Iris pigment epithelial cell (primary cell): Measurements from ENCODE around the gene TCF4.

Experiments used
- DNase-seq: peaks from one replicate; pipeline ENCODE4 v3.0.0-alpha.2; 2011; ENCODE audit warnings: low read depth

Gene TCF4

GRCh38 chr18:55546851-55547704, 40.9 kb downstream of the TCF4 start:
- DNase-seq: peak; percentile 78

DNA sequence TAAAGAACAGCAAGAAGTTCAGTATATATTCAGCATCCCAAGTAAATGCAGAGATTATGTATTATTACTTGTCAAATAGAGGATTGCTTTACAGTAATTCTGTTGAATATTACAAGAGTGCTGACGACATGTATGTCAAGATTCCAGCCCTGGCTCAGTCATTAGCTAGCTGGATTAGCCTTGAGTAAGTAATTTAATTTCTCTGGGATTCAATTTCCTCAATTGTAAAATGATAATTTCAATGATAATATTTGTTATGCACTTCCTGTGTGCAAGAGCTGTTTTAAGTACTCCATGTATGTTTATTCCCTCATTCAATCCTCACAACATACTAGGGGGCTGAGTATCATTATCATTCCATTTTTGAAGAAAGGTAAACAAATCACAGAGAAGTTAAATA, 44.0 kb downstream of the TCF4 start:
- no peak for DNase-seq

DNA sequence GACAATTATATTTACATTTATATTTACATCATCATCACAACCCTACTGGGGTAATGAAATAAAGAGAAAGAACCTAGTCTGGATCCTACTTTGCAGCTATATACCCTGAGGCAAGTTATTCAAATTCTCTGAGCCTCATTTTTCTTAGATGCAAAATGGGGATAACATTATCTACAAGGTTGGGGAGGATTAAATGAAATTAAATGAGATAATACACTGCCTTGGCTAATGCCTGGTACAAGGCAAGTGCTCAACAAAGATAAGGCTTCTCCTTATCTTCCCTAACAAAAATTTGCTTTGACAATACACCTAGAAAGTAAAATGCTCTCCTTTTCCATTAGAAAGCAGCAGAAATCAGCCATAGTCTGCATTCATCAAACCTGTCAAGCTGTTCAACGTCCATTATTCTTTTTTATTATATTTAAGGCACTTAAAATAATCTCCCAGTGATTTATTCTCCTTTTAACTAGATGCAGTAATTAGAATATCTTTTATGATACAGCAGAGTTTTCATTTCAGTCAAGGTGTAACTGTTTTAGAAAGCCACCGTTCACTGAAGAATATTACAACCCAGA, 44.8 kb downstream of the TCF4 start:
- no peak for DNase-seq

- no peak for DNase-seq
Measured at GRCh38 chr18:55541571-55541970, 46.4 kb downstream of the TCF4 start.

DNA sequence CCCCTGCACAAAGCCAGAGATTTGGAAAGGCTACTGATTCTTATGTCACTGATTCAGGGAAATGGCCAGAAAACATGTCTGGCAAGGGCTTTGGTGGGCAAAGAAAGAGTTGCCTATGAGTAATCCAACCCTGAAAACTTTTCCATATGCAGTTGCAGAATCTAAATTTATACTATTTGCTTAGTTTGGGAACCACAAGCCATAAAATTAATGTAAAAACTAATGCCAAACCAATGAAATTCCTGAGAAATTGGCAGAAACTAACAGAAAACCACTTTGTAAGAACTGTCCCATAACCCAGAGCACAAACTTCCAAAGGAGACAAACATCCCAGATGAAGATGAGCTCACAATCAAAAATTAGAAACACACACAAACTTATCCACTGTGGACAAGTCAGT, 48.8 kb downstream of the TCF4 start:
- no peak for DNase-seq

DNA sequence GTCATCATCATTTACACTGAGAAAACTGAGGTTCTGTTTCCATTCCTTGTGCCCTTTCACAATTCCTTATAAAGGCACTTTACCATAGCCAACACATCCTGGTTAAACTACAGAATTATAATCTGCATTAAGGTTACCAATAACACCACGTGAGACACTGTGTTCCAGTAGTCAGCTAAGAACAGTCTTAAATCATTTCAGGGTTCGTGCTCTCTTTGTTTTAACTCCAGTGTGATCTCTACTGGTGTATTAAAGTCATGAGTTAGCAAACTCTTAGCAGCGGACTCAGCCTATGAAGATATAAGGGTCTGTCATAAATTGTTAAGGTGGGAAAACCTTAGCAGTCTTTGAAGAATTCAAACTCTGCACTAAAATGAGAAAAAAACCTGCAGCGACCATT, 53.0 kb downstream of the TCF4 start:
- no peak for DNase-seq

DNA sequence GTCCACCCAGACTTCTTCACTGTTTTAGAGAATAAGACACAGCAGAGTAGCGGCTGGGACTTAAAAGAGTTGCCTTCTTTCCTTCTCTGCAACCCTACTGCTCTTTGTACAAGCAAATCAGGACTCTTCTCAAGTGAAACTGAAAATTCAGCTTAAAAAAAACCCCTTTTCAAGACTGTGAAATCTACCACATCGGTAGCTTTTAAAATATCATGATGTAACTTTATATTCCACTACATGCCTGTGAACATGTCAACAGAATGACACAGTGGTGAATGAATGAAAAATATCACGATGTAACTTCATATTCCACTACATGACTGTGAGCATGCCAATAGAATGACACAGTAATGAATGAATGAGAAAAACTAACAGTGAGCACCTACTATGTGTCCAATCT, 53.4 kb downstream of the TCF4 start:
- peak; percentile 51 for DNase-seq

DNA sequence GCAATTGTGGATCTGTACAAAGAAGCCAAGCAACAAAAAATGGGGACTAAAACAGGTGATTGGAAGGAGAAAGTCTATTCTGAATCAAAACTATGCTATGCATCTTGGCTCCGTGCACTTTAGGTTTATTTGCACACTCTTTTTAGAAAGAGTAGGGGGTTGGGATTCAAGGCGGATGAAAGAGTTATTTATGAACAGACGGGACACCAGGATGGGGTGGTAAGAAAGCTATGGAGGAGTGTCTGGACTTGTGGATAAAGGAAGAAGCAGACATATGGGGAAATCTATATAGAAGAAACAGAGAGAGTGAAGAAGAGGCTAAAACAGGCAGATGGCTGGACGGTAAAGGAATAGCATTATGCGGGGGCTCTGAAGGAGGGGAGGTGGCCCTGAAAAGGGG, 57.8 kb downstream of the TCF4 start:
- DNase-seq: no peak

DNA sequence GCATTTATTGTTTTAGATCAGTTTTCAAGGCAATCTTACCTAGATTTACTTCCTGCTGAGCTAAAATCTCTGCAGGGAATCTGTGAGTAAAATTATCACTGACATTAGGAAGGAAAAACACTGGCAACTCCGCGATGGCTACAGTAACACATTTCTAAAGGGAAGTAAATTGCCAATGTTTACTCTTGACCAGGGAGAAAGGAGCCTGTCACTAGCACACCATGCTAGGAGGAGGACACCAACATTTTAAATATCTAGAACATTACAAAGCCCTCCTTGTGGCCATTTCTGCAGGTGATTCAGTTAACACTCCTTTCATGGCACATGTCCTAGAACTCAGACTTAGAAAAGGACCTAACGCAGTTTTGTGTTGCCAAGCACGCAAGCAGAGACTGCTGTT, 58.4 kb downstream of the TCF4 start:
- no peak for DNase-seq

DNA sequence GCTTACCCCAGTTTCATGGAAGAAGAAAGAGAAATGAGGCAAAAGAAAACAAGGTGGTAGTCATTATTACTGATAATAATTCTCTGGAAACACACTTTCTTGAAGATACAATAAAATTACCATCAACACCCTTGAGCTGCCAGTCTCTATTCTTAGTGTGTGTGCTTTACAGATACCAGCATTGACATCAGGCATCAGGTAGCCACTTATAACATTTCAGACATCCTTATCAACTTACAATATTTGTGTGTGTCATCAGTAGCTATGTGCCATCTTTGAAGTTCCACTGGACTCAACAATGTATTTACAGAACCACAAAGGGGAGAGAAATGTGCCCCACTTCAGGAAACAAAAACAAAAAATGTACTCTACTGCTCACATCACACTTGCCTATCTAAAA, 62.1 kb downstream of the TCF4 start:
- no peak for DNase-seq

DNA sequence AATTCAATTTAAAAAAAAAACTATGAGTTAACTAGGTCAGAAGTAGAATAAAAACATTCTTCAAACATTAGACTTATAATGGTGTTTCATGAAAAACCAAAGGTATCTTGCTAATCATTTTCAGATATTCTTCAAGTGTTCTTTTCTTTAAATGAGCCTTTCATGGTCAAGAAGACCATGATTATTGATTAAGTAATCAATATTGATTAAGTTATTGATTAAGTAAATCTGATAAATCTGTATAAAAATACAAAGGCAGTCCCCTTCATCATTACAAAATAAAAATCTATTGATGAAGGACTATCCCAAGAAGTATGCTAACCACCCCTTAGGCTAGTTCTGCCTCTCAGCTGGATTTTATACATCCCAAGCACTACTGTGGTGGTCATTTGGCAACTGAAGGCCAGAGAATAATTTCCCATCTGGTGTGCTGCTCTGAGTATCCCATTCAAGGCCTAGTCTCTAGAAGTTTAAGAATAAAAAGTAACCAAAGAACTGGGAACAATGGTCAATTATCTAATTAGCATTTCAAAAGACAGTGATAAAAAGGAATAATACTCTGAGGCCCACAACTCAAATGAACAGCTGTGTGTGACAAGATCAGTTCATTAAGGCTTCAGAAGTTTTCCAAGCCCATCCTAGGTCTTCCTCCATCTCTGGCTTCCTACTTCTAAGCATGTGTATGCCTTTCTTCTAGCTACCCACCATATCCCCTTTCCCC, 63.5 kb downstream of the TCF4 start:
- DNase-seq: no peak

DNA sequence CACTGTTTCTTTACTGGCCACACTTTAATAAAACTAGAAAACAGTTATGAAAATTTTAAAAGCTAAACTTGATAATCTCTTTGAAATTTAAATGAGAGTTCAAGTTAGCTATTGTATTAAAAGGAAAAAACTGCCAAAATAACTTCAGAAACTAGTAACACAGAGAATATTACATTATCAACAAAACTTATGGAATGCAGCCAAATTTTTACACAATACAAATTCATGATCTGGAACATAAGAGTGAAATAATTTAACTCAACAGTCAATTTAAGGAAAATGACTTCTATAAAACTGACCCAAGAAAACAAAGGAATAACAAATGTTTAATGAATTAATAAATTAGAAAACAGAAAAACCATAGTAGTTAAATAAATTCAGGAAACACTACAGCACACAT, 65.0 kb downstream of the TCF4 start:
- no peak for DNase-seq

DNA sequence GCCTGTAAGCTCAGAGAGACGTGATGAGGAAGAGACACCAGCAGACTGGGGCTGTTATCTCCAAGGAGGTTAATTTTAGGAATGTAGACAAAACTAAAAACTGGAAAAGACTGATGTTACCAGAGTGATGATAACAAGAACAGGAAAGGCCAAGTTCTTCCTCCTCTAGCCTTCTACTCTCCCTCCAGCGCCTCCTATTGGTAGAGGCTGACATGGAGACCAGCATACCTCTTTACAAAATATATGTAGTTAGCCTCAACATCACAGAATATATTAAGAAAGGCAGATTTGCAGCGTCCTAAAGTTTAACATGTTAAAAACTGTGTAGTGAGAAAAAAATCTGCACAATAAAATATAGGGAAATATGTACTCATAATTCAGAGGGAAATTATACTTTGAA, 66.0 kb downstream of the TCF4 start:
- no peak for DNase-seq

DNA sequence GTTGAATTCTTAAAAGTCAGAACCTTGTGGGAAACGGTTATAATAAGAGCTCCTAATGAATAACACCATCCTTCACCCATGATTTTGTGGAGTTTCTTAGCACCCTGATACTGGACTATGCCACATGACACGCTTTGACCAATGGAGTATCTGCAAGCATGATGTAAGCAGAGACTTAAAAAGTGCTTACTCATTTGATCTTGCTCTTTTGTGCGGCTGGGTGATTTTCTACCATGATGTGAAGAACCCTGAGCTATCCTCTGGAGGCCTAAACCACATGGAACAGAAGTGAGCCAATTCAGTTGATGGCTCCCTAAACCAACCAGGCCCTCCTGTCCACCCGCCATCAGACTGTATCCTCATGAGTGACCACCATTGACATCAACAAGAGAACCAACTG, 70.9 kb downstream of the TCF4 start:
- no peak for DNase-seq

DNA sequence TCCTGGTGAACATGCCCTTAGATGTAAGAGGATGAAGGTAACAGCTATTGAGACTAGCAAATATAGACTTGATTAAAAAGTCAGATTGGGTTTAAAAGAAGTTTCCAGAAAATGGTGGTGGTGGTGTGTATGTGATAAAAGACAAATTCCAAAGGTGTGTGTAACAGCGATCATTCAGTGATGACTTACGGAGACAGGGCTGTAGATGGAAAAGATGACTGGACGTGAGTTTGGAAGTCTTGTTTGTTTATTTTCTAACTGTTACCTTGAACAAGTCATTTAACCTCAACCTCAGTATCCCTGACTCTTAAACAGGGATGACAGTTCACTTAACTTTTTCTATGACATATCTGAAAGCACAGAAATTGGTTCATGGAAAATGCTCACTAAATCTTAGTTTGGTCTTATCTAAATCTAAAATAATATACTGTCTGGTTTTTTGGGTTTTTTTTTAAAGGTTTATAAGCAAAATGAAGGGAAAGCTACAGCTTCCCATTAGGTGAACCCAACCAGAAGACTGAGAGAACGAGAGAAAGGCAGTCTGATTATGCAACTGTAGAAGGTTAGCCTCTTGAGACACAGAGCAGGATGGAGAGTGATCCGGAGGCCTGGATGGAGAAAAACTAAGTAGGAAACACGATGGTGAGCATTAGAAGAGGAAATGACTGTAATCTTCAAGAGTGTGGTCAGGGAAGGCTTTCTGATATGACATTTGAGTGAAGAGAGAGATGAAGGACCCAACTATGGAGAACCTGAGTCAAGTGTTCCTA, 71.9 kb downstream of the TCF4 start:
- peak; percentile 91 for DNase-seq

DNA sequence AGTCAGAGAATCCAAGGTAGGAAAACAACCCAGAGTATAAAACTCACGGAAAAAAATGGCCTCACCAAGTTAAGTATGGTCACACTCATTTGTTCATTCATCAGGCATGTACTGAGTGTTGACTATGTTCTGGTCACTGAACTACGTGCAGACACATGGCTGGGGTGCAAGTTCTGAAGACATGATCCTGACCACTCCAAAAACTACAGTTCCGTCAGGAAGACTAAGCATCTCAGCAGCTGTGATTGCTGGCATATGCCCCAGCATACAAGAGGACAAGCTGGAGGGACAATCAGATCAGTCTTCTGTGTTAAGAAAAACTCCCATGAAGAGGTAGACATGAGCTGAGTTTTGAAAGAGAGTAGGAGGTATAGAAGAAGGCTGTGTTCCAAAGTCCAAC, 72.8 kb downstream of the TCF4 start:
- no peak for DNase-seq

DNA sequence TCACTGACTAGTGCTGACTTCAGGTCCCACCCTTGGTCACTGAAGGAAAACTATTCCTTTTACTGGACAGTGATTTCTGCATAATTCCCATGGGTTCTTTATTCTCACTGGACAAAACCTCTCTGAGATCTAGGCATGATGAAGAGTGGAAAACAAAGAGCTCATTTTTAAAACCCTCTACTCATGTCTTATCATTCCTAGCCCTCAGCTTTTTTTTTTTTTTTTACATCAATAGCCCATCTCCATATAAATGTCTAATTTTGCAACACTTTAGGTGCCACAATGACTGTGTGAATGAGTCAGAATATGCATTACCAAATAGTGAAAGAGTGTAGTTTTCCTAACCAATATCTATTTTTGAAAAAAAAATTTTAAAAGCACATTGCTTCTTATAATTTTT, 74.8 kb downstream of the TCF4 start:
- peak; percentile 60 for DNase-seq

DNA sequence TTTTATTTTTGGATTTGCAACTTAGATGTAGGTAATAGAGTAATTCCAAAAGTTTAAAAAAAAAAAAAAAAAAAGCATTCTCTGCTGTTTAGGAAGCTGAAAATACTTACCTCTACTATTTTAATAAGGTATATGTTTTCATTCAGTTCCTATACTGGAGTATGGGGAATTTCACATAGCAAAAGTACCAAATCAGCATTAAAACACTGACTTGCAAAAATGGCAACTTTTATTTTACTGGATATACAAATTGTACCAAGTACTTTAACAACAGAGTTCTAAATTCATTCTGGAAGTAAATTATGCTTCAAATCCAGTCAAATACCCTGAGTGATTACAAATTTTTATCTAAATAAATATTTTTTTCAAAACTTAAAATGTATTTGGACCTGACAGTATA, 76.7 kb downstream of the TCF4 start:
- DNase-seq: no peak

DNA sequence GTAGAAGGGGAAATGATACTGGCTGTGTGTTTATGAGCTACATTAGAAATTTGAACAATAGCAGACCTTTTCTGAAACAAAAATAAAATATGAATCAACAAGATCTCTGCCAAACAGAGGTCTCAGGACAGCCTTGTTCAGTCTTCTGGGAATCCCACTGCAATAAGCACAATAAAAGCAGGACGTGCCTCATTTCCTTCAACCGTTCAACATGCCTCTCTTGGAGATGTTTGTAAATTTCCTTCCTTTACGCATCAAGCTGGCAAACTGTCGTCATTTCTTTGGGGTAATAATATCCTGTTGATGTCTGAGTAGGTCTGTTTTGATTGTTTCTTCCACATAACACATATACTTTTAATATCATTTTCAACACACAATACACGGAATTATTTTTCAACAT, 77.2 kb downstream of the TCF4 start:
- peak; percentile 91 for DNase-seq

GRCh38 chr18:55509631-55510324, 78.2 kb downstream of the TCF4 start:
- peak; percentile 97 for DNase-seq

GRCh38 chr18:55508651-55509050, 79.3 kb downstream of the TCF4 start:
- no peak for DNase-seq

GRCh38 chr18:55506074-55506473, 81.9 kb downstream of the TCF4 start:
- DNase-seq: no peak
